K562 (cell line): ENCODE data around the gene EFNA1. TPM values are rescaled to one million over a fixed set of nuclear protein-coding genes. Genes with fewer than 3 reads are reported as not detected.

Source experiments
- CBFB ChIP-seq: sonication (generic); formaldehyde crosslinking; IDR thresholded peaks from 2 replicates; pipeline ENCODE4 v1.4.0; 2020; ENCODE audit warnings: mild to moderate bottlenecking, missing genetic modification reagents
- FOSL1 ChIP-seq: fragments of 200-800 bp; sonication (Bioruptor generic); conservative IDR thresholded peaks from 2 replicates; pipeline ENCODE4 v1.6.1; 2016; ENCODE audit warnings: missing genetic modification characterization, missing compliant biosample characterization
- KHSRP ChIP-seq: fragments of 450-650 bp; IDR thresholded peaks from 2 replicates; pipeline ENCODE4 v1.6.1; 2017
- POLR2B ChIP-seq: fragments of 450-650 bp; IDR thresholded peaks from 2 replicates; pipeline ENCODE4 v1.6.1; 2018; ENCODE audit warnings: low read depth; ENCODE audit not compliant: partially characterized antibody
- PRMT5 ChIP-seq: sonication (generic); formaldehyde crosslinking; IDR thresholded peaks from 2 replicates; pipeline ENCODE4 v1.5.0; 2020; ENCODE audit warnings: missing genetic modification reagents
- SMARCA5 ChIP-seq: fragments of 450-650 bp; IDR thresholded peaks from 2 replicates; pipeline ENCODE4 v1.6.1; 2016
- TRIM24 ChIP-seq, 2 experiments: fragments of 450-650 bp; IDR thresholded peaks; 2 replicates each; pipeline ENCODE4 v1.6.1; 2016
- YBX1 ChIP-seq: fragments of 450-650 bp; IDR thresholded peaks from 2 replicates; pipeline ENCODE4 v1.7.1; 2016; ENCODE audit warnings: mild to moderate bottlenecking
- ZNF23 ChIP-seq: fragments of 250-450 bp; sonication (Bioruptor Pico); IDR thresholded peaks from 2 replicates; pipeline ENCODE4 v1.4.0; 2020; ENCODE audit warnings: mild to moderate bottlenecking
- ZNF431 ChIP-seq: sonication (generic); formaldehyde crosslinking; IDR thresholded peaks from 2 replicates; pipeline ENCODE4 v1.8.0; 2022; ENCODE audit warnings: mild to moderate bottlenecking, missing genetic modification reagents
- ZNF780A ChIP-seq: fragments of 250-450 bp; sonication (Bioruptor Pico); IDR thresholded peaks from 2 replicates; pipeline ENCODE4 v1.5.0; 2021; ENCODE audit warnings: mild to moderate bottlenecking
- polyA plus RNA-seq, 8 experiments: library from polyadenylated mRNA; depleted of rRNA in 4 of 8; stranded (reverse) in 5 of 8; unstranded in 3 of 8; fragments of >200 nt; fragmentation: Nextera tagmentation in 2 of 8; fragmentation: Illumina TruSeq in 1 of 8; extraction: Ambion mirVana in 2 of 8; extraction: Trizol in 1 of 8; gene quantifications; 2 replicates each; pipeline versions ENCODE4 v1.2.1 to v1.2.3, GENCODE V29; 2011 to 2014; ENCODE audit warnings: inconsistent platforms in 1 of 8, missing spikeins in 1 of 8
- total RNA-seq, 7 experiments: library from RNA; depleted of rRNA in 6 of 7; stranded (reverse); fragments of >200 nt in 6 of 7; fragmentation: Illumina TruSeq in 2 of 7; extraction: Trizol in 2 of 7; gene quantifications; 2 replicates each; pipeline versions ENCODE4 v1.2.1 to v1.2.3, GENCODE V29; 2011 to 2021; ENCODE audit warnings: low replicate concordance in 1 of 7
- TF ChIP-seq, protein P1 (sequence below): fragments of 450-650 bp; formaldehyde crosslinking; IDR thresholded peaks from 2 replicates; pipeline ENCODE4 v1.4.0; 2020; ENCODE audit warnings: mild to moderate bottlenecking, moderate library complexity
- TF ChIP-seq, protein P2 (sequence below): sonication (generic); formaldehyde crosslinking; IDR thresholded peaks from 2 replicates; pipeline ENCODE4 v1.8.0; 2022; ENCODE audit warnings: mild to moderate bottlenecking, missing genetic modification reagents, borderline replicate concordance
- TF ChIP-seq, protein P3 (sequence below): fragments of 450-650 bp; IDR thresholded peaks from 2 replicates; pipeline ENCODE4 v1.6.1; 2018; ENCODE audit warnings: mild to moderate bottlenecking, low read depth; ENCODE audit not compliant: partially characterized antibody
- TF ChIP-seq, protein P4 (sequence below): fragments of 450-650 bp; IDR thresholded peaks from 2 replicates; pipeline ENCODE4 v1.6.1; 2016; ENCODE audit warnings: antibody characterized with exemption
- TF ChIP-seq, protein P5 (sequence below): fragments of 450-650 bp; formaldehyde crosslinking; IDR thresholded peaks from 2 replicates; pipeline ENCODE4 v1.4.0; 2020; ENCODE audit warnings: mild to moderate bottlenecking, mixed read lengths
- TF ChIP-seq, protein P6 (sequence below): IDR thresholded peaks from 2 replicates; pipeline ENCODE4 v1.6.1; 2011; ENCODE audit not compliant: insufficient read length; ENCODE audit errors: extremely low read depth

Gene EFNA1
- total and polyA plus RNA-seq, 9 of the 15 experiments (the other 6 are each of a cell fraction or from before 2014, with no cell fraction given), result 2.1 to 9.3 (median 3.0) TPM

DNA sequence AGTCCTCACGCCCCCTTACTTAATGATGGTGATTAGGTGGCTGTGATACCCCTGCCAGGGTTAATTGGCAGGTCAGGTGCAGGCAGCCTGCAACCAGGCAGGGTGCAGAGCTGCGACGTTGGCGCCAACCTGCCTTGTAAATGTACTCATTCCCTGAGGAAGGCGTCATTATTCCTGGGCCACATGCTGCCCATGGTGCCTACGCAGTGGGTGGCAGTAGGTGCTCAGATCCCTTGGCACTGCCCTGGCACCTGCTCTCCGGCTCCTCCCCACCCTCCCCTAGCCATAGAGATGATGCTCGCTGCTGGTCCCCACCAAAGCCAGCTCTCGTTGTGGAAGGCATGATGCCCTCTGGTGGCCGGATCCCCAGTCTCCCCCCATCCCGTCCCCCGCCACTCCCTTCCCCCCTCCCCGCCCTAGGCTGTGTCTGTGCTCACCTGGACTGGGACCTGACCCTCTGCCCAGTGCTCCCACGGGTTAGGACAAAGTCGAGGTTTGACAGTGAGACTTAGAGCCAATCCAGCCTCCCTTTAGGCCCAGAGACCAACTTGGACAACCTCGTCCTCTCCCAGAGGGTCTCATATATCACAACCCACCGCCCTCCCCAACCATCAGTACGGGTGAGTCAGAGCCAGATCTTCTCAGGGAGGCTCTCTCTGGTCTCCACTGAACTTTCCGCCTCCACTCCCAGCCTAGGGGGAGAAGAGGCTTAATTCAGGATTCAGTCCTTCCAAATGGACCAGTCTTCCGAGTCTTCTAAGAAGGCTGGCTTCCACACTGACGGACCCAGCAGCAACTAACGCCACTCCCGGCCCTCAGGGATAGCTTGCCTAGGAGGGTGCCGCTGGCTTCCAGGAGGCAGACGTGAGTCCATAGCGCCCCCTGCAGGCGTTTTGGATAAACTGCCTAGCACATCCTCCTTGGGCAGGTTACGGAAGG lies 39.8 kb downstream of the EFNA1 start (continued):
- TF ChIP-seq, protein P1, sequence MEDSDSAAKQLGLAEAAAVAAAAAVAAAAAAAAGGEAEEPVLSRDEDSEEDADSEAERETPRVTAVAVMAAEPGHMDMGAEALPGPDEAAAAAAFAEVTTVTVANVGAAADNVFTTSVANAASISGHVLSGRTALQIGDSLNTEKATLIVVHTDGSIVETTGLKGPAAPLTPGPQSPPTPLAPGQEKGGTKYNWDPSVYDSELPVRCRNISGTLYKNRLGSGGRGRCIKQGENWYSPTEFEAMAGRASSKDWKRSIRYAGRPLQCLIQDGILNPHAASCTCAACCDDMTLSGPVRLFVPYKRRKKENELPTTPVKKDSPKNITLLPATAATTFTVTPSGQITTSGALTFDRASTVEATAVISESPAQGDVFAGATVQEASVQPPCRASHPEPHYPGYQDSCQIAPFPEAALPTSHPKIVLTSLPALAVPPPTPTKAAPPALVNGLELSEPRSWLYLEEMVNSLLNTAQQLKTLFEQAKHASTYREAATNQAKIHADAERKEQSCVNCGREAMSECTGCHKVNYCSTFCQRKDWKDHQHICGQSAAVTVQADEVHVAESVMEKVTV (CRISPR knock-in tag), result peak; percentile 95
- no peak for TF ChIP-seq ZNF431
- peak; percentile 45; the same call in 1 of the 2 replicates for TF ChIP-seq FOSL1 (tag)
- no peak for TF ChIP-seq POLR2B
- TF ChIP-seq PRMT5, result no peak
- TF ChIP-seq, protein P2, sequence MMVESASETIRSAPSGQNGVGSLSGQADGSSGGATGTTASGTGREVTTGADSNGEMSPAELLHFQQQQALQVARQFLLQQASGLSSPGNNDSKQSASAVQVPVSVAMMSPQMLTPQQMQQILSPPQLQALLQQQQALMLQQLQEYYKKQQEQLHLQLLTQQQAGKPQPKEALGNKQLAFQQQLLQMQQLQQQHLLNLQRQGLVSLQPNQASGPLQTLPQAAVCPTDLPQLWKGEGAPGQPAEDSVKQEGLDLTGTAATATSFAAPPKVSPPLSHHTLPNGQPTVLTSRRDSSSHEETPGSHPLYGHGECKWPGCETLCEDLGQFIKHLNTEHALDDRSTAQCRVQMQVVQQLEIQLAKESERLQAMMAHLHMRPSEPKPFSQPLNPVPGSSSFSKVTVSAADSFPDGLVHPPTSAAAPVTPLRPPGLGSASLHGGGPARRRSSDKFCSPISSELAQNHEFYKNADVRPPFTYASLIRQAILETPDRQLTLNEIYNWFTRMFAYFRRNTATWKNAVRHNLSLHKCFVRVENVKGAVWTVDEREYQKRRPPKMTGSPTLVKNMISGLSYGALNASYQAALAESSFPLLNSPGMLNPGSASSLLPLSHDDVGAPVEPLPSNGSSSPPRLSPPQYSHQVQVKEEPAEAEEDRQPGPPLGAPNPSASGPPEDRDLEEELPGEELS (CRISPR knock-in tag), result no peak
- no peak for TF ChIP-seq YBX1
- no peak for TF ChIP-seq ZNF23 (CRISPR knock-in tag)
- no peak for TF ChIP-seq KHSRP
- TF ChIP-seq, protein P3, sequence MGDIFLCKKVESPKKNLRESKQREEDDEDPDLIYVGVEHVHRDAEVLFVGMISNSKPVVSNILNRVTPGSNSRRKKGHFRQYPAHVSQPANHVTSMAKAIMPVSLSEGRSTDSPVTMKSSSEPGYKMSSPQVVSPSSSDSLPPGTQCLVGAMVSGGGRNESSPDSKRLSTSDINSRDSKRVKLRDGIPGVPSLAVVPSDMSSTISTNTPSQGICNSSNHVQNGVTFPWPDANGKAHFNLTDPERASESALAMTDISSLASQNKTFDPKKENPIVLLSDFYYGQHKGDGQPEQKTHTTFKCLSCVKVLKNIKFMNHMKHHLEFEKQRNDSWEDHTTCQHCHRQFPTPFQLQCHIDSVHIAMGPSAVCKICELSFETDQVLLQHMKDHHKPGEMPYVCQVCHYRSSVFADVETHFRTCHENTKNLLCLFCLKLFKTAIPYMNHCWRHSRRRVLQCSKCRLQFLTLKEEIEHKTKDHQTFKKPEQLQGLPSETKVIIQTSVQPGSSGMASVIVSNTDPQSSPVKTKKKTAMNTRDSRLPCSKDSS, result no peak
- no peak for TF ChIP-seq SMARCA5
- no peak for TF ChIP-seq CBFB (CRISPR knock-in tag)
- TF ChIP-seq, protein P4, sequence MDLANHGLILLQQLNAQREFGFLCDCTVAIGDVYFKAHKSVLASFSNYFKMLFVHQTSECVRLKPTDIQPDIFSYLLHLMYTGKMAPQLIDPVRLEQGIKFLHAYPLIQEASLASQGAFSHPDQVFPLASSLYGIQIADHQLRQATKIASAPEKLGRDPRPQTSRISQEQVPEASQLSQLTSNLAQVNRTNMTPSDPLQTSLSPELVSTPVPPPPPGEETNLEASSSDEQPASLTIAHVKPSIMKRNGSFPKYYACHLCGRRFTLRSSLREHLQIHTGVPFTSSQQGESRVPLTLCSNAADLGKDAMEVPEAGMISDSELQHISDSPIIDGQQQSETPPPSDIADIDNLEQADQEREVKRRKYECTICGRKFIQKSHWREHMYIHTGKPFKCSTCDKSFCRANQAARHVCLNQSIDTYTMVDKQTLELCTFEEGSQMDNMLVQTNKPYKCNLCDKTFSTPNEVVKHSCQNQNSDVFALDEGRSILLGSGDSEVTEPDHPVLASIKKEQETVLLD, result no peak
- TF ChIP-seq, protein P5, sequence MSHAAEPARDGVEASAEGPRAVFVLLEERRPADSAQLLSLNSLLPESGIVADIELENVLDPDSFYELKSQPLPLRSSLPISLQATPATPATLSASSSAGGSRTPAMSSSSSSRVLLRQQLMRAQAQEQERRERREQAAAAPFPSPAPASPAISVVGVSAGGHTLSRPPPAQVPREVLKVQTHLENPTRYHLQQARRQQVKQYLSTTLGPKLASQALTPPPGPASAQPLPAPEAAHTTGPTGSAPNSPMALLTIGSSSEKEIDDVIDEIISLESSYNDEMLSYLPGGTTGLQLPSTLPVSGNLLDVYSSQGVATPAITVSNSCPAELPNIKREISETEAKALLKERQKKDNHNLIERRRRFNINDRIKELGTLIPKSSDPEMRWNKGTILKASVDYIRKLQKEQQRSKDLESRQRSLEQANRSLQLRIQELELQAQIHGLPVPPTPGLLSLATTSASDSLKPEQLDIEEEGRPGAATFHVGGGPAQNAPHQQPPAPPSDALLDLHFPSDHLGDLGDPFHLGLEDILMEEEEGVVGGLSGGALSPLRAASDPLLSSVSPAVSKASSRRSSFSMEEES, result no peak
- TF ChIP-seq TRIM24 (IDR thresholded peaks at IDR 0.05), result no peak
- TF ChIP-seq ZNF780A (CRISPR knock-in tag), result no peak
- TF ChIP-seq, protein P6, sequence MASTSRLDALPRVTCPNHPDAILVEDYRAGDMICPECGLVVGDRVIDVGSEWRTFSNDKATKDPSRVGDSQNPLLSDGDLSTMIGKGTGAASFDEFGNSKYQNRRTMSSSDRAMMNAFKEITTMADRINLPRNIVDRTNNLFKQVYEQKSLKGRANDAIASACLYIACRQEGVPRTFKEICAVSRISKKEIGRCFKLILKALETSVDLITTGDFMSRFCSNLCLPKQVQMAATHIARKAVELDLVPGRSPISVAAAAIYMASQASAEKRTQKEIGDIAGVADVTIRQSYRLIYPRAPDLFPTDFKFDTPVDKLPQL, result no peak
